NOMO-1 treated with DMSO at 0.1 percent for 48 hours (cell line): ENCODE results near the gene MFAP3.
"Not testable (repeated sequence)": the region's sequence is repeated elsewhere in the genome, so short reads cannot be mapped to it uniquely, and the experiment has no call there.

ENCODE experiments used
- DNase-seq: peaks from one replicate; lab custom pipeline; 2025; ENCODE audit not compliant: unreplicated experiment; lab: John Stamatoyannopoulos, UW

MFAP3 gene

DNA sequence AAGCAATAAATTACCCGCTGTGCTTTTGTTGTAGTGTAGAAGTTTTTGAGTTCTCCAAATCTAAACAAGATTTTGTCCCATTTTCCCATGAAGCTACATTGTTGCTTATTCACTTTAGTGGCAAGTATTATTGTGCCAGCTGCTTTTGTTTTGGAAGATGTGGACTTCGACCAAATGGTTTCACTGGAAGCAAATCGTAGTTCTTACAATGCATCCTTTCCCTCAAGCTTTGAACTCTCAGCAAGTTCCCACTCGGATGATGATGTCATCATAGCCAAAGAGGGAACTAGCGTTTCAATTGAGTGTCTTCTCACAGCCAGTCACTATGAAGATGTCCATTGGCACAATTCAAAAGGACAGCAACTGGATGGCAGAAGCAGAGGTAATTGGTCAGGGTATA, 10.9 kb downstream of the MFAP3 start:
- DNase-seq = peak; percentile 28

DNA sequence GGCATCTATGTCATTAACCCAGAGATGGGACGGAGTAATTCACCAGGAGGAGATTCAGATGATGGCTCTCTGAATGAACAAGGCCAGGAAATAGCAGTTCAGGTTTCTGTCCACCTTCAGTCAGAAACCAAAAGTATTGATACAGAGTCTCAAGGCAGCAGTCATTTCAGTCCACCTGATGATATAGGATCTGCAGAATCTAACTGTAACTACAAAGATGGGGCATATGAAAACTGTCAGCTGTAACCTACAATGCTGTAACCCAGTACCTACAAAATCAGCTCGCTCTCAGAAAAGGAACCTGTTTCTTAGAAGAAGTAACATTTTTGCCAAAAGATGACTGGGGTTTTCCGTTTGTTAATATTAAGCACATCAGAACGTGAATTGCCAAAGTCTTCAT, 14.7 kb downstream of the MFAP3 start:
- no peak for DNase-seq

GRCh38 chr5:154055201-154055600, 16.4 kb downstream of the MFAP3 start:
- DNase-seq = no peak

GRCh38 chr5:154058055-154059038, 19.6 kb downstream of the MFAP3 start:
- no peak for DNase-seq

GRCh38 chr5:154059039-154059430, 20.3 kb downstream of the MFAP3 start:
- no peak for DNase-seq

DNA sequence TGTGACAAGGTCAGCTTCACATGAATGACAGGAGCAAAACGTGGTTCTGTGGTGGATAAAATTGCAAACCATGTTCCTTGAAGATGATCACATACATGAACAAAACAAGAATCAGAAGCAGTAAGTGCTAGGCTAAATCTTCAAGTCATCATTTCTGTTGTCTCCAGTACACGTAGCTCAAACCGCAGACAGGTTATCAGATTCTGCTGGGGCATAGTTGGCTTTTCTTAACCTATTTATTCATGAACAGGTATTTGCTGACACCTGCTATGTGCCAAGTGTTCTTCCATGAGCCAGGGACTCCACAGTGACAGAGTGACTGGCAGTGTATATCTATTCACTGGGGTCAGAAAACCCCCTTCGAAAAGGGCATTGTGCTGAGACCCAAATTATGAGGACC, 20.8 kb downstream of the MFAP3 start:
- no peak for DNase-seq

GRCh38 chr5:154060606-154061005, 21.8 kb downstream of the MFAP3 start:
- DNase-seq = no peak

DNA sequence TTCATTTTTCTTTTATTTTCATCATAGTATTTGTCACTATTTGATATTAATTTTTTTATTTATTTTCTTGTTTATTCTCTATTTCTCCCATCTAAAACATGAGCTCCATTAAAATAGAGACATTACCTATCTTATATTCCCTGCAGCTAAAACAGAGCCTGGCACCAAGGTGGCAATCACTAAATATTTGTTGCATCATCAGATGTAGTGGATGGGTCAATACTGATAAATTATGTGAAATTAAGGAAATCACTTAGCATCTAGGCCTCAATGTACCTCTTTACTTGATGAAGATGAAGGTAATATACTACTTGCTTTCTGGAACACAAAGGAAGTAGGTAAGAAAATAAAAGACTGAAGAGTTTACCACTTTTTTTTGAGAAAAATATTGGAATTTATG, 24.6 kb downstream of the MFAP3 start:
- no peak for DNase-seq

DNA sequence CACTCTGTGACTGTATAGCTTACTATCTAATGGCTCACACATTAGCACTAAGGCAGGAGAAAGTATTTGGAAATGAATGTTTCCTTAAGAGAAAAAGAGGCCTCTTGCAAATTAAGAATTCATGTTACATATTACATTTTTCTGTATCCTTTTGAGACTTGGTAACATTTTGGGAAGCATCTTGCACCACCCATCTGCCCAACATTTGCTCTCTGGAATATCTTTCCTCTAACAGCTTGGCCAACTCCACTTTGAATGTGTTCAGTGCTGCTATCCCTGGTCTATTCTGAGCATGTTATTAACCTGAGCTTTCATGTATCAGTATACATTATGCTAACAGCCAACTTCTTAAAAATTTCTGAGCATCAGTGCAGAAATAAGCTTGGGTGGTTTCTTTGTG, 27.2 kb downstream of the MFAP3 start:
- no peak for DNase-seq

- DNase-seq = not testable (repeated sequence)
These were observed 31.1 kb downstream of the MFAP3 start for GRCh38 chr5:154069854-154070253.

DNA sequence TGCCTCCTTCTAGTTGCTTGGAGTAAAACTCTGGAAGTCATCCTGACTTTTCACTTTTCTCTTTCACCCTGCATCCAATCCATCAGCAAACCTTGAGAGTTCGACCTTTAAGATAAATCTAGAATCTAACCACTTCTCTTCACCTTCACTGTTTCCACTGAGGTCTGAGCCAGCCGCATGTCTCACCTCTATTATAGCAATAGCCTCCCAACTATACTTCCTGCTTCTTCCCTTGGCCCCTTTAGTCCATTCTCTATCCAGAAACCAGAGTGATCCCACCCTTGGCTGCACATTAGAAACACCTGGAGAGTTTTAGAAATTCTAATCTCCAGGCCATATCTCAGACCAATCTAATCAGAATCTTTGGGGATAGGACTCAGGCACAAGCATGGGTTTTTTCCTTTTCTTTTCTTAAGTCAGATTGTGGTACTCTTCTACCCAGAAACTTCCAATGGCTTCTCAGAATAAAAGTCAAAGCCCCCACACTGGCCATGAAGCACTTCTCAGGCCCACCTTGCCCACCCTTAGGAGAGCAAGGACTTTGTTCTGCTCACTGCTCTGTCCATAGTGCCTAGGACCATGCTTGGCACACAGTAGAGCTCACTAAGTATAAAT, 33.1 kb downstream of the MFAP3 start:
- no peak for DNase-seq

- DNase-seq = peak; percentile 75
These were observed 33.8 kb downstream of the MFAP3 start for GRCh38 chr5:154072414-154073171.

DNA sequence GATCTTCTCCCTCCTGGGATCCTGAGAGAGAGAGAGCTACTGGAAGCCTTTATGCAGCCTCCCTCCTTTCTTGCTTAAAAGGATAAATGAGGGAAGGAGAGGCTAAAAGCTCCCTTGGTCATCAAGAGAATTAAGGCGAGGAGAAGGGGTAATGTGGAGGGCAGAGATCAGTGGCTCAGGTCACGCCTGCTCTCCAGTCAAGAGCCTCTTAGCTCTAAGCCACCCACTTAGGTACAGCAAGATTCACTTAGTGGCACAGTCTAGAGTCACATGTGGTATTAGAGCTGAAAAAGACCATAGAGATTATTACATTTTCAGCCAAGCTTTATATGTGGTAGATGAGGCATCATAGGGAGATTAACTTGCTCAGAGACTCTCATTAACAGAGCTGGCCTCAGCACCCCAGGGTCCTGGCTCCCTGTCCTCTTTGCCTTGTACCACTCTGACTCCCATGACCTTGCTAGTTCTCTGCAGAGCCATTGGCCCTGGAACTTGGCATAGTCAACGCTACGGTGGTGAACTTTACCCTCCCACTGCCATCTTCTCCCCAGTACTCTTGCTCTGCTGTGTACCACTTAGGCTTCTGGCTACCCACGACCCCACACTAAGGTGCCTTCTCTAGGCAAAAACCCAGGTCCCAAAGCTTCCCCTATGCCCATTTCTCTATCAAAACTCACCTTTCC, 37.6 kb downstream of the MFAP3 start:
- DNase-seq = no peak

DNA sequence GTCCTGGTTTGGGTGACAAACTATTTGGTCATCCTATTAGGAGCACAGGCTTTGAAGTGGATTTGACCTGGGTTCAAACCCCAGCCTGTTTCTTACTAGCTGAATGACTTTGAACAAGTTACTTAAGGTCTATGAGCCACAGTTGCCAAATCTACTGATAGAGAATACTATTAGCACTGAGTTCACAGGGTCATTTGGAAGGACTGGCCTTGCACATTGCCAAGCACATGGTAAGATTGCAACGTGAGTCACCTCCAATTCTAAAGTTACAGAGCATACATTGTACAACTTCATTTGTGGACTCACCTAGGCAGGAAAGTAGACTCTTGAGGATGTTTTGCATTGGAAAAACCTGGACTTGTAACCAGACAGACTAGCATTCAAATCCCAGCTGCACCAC, 38.9 kb downstream of the MFAP3 start:
- no peak for DNase-seq

GRCh38 chr5:154078272-154078671, 39.5 kb downstream of the MFAP3 start:
- DNase-seq = no peak

- no peak for DNase-seq
These were observed 42.5 kb downstream of the MFAP3 start for GRCh38 chr5:154081246-154081645.

DNA sequence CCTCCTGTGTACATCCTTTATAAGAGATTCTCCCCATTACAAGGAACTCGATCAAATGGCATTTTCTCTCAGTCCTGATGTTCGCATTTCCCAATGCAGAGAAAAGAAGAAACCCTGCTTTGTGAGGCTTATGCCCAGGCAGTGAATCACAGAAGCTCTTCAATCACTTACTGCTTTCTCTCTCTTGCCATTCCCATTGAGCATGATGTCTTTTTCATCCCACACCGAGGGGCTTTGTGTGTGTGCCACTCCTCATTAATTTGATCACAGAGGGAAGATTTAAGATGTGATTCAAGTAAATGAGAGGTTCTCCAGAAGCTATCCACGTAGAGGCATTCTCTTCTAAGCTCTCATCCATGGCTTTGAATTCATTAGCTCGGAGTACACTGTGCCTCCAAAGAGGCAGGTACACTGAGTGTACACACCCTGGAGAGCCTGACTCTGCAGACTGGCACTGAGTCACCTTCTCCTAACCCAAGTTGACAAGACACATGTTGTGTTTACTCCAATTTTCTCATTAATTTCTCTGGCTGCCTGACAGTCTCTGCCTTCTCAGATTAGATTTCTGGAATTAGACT, 45.4 kb downstream of the MFAP3 start:
- no peak for DNase-seq

- DNase-seq = no peak
These were observed 47.4 kb downstream of the MFAP3 start for GRCh38 chr5:154086146-154086545.

GRCh38 chr5:154086641-154087040, 47.9 kb downstream of the MFAP3 start:
- no peak for DNase-seq

- no peak for DNase-seq
These were observed 48.5 kb downstream of the MFAP3 start for GRCh38 chr5:154087260-154087659.

- no peak for DNase-seq
These were observed 50.0 kb downstream of the MFAP3 start for GRCh38 chr5:154088801-154089200.
